RKO (cell line): ENCODE data around the gene AMDHD2.
"Not testable (repeated sequence)": the region's sequence is repeated elsewhere in the genome, so short reads cannot be mapped to it uniquely, and the experiment has no call there.

ENCODE experiments used
- DNase-seq: peaks from one replicate; pipeline ENCODE4 v3.0.0-alpha.2; 2016; ENCODE audit warnings: low spot score

AMDHD2 gene

GRCh38 chr16:2520097-2520783 is at the start of gene AMDHD2:
AMDHD2 (plus strand) TSS chr16:2520371; CDS start chr16:2520459, 88 bp downstream.
- peak; percentile 92 for DNase-seq

- peak; percentile 18 for DNase-seq
These were observed 49.6 kb upstream of the AMDHD2 start for GRCh38 chr16:2470603-2471015.

GRCh38 chr16:2471016-2471652 is 49.0 kb upstream of the AMDHD2 start, which contains the start of gene NTN3:
NTN3 (plus strand) TSS chr16:2471297; CDS start chr16:2471702, 405 bp downstream.
- DNase-seq: no peak

- no peak for DNase-seq
These were observed 48.3 kb upstream of the AMDHD2 start for GRCh38 chr16:2471653-2472487.

GRCh38 chr16:2472488-2472864 is 47.7 kb upstream of the AMDHD2 start:
- DNase-seq: no peak

GRCh38 chr16:2472885-2473445 is 47.2 kb upstream of the AMDHD2 start:
- no peak for DNase-seq

- peak; percentile 22 for DNase-seq
These were observed 46.7 kb upstream of the AMDHD2 start for GRCh38 chr16:2473446-2473926.

GRCh38 chr16:2473999-2474876 is 45.9 kb upstream of the AMDHD2 start:
- peak; percentile 65 for DNase-seq

GRCh38 chr16:2474877-2475412 is 45.2 kb upstream of the AMDHD2 start, which contains the start of gene TBC1D24:
TBC1D24 (plus strand) TSS chr16:2475127; CDS start chr16:2496149, 21,022 bp downstream.
- peak; percentile 86 for DNase-seq

GRCh38 chr16:2475413-2476344 is 44.5 kb upstream of the AMDHD2 start:
- peak; percentile 43 for DNase-seq

- no peak for DNase-seq
These were observed 43.8 kb upstream of the AMDHD2 start for GRCh38 chr16:2476345-2476720.

- DNase-seq: no peak
These were observed 43.4 kb upstream of the AMDHD2 start for GRCh38 chr16:2476741-2477140.

- DNase-seq: no peak
These were observed 42.8 kb upstream of the AMDHD2 start for GRCh38 chr16:2477327-2477726.

GRCh38 chr16:2478279-2478678 is 41.9 kb upstream of the AMDHD2 start:
- DNase-seq: no peak

- not testable (repeated sequence) for DNase-seq
These were observed 40.2 kb upstream of the AMDHD2 start for GRCh38 chr16:2479996-2480395.

GRCh38 chr16:2480948-2481347 is 39.2 kb upstream of the AMDHD2 start:
- no peak for DNase-seq

- DNase-seq: no peak
These were observed 38.5 kb upstream of the AMDHD2 start for GRCh38 chr16:2481676-2482075.

- DNase-seq: no peak
These were observed 37.9 kb upstream of the AMDHD2 start for GRCh38 chr16:2482249-2482648.

- no peak for DNase-seq
These were observed 37.2 kb upstream of the AMDHD2 start for GRCh38 chr16:2482708-2483534.
